Body of pancreas (tissue), 4 donors: ENCODE results near the gene NF2. TPM values are rescaled to one million over a fixed set of nuclear protein-coding genes. Genes with fewer than 3 reads are reported as not detected.

Experiments used
- ATAC-seq: fragments of 150-250 bp; one replicate; pipeline ENCODE4 v1.9.1; 2016
- DNase-seq, 4 donors: peaks; one replicate each; pipeline ENCODE4 v3.0.0-alpha.2; 2019
- H3K27ac ChIP-seq, 4 donors: fragments of 200-600 bp; sonication (generic); 1 replicate in 3 of 4; 2 replicates in 1 of 4; pipeline versions ENCODE4 v1.5.1 to v1.6.1; 2016 to 2019; ENCODE audit warnings: mild to moderate bottlenecking in 1 of 4, mixed read lengths in 1 of 4, moderate library complexity in 1 of 4
- H3K27me3 ChIP-seq, 2 donors: fragments of 200-600 bp; sonication (generic); one replicate each; pipeline ENCODE4 v1.6.0; 2016; ENCODE audit warnings: mild to moderate bottlenecking in 1 of 2
- H3K36me3 ChIP-seq, 2 donors: fragments of 200-600 bp; sonication (generic); replicated peaks in 1 of 2; 2 replicates each; pipeline ENCODE4 v1.5.1; 2016; ENCODE audit warnings: low read depth in 2 of 2; ENCODE audit not compliant: insufficient read depth in 1 of 2
- H3K4me1 ChIP-seq: fragments of 200-600 bp; sonication (generic); one replicate; pipeline ENCODE4 v1.6.0; 2016
- H3K4me3 ChIP-seq, 2 donors: fragments of 200-600 bp; sonication (generic); 1 replicate in 1 of 2; 2 replicates in 1 of 2; pipeline ENCODE4 v1.5.1; 2016 to 2019
- H3K9me3 ChIP-seq, 3 donors: fragments of 200-600 bp; sonication (generic); 1 replicate in 2 of 3; 2 replicates in 1 of 3; pipeline ENCODE4 v1.5.1; 2016
- POLR2A ChIP-seq, 3 donors: fragments of 450-650 bp; IDR thresholded peaks; one replicate each; pipeline ENCODE4 v1.6.1; 2016; ENCODE audit warnings: antibody characterized with exemption in 3 of 3, mild to moderate bottlenecking in 2 of 3
- WGBS, 2 donors: methylation state at CpG; one replicate each; pipeline ENCODE4 v1.1.5; 2017; 5-methylcytosine and 5-hydroxymethylcytosine counted together
- intact Hi-C: fragments of 100-400 bp; cut with DNase I; formaldehyde crosslinking; loops from one replicate; pipeline ENCODE4 v1.15.1; 2023
- total RNA-seq, 2 donors: library from RNA; depleted of rRNA; stranded (reverse); fragments of >200 nt; gene quantifications; one replicate each; pipeline ENCODE4 v1.1.0, GENCODE V29; 2016
- TF ChIP-seq, protein P1 (sequence below), 7 experiments: fragments of 450-650 bp in 4 of 7; fragments of 200-600 bp in 3 of 7; sonication (generic) in 3 of 7; IDR thresholded peaks; one replicate each; pipeline ENCODE4 v1.5.1; 2016 to 2019; ENCODE audit warnings: antibody characterized with exemption in 7 of 7

NF2 gene
- total RNA-seq, 2 donors from 2014 or later, result 21.4 to 26.5 TPM

DNA sequence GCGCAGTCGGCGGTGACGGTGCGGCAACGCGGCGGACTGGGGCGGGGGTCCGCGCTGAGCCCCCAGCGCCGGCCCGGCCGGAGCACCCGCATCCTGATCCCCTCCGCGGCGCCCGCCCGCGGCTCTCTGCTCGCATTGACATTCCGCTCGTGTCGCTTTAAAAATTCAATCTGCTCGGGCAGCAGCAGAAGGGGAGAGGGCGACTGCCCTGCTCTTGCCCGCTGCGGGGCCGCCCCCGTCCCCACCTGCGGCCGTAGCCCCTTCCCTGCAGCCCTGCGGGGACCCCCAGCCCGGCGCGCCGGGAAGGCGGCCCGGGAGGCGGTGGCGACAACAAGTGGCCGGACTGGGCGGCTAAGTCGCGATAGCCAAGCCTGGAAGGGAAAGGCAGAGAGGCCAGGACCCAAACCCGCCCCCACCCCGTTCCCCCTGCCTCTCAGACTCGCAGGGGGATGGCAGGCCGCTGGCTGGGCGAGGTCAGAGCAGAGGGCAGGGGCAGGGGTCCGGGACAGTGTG lies 117.4 kb downstream of the NF2 start:
- Histone ChIP-seq H3K4me1 (peaks cover 8% of the 10 kb centered on the region), H3K27ac (no peak overlapping the region), H3K36me3 (no peaks in the 10 kb centered on the region), H3K27me3 (peaks cover 0 to 12% of the 10 kb centered on the region in 2 donors), H3K4me3 (no peak overlapping the region), H3K9me3 (no peaks in the 10 kb centered on the region)
- DNase-seq (no peak), ATAC-seq (no peak)
- TF ChIP-seq POLR2A (IDR thresholded peaks at IDR 0.05), result no peak
- TF ChIP-seq, protein P1, sequence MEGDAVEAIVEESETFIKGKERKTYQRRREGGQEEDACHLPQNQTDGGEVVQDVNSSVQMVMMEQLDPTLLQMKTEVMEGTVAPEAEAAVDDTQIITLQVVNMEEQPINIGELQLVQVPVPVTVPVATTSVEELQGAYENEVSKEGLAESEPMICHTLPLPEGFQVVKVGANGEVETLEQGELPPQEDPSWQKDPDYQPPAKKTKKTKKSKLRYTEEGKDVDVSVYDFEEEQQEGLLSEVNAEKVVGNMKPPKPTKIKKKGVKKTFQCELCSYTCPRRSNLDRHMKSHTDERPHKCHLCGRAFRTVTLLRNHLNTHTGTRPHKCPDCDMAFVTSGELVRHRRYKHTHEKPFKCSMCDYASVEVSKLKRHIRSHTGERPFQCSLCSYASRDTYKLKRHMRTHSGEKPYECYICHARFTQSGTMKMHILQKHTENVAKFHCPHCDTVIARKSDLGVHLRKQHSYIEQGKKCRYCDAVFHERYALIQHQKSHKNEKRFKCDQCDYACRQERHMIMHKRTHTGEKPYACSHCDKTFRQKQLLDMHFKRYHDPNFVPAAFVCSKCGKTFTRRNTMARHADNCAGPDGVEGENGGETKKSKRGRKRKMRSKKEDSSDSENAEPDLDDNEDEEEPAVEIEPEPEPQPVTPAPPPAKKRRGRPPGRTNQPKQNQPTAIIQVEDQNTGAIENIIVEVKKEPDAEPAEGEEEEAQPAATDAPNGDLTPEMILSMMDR (IDR thresholded peaks at IDR 0.05), result no peak
- intact Hi-C loops, result no loop called here
- WGBS, 2 donors, result 6% methylated on average over 38 of the region's 53 CpGs; no CpG with 5 or more reads in 1 of the 2 donors

DNA sequence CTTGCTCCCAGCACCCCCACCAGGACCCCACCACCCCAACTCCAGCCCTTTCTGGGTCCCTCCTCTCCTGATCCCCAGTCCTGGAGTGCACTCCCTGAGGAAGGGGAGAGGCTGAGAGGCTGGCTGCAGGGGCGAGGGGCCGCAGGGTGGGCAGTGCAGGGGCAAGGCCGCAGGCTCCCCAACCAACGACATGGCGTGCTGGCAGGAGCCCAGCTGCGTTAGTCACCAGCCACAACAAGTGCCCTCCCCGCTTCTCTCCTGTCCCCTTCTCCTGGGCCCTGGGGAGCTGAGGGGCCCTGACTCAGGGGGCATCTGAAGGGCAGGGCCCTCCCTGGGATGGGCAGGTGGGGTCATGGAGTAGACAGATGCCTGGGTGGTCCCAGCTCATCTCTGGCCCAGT lies 118.7 kb downstream of the NF2 start:
- WGBS, 2 donors, result 68% methylated on average over 4 of the region's 7 CpGs; no CpG with 5 or more reads in 1 of the 2 donors
- no peak overlapping the region for H3K27ac ChIP-seq
- peaks cover 8% of the 10 kb centered on the region for H3K4me1 ChIP-seq
- H3K9me3 ChIP-seq, result no peaks in the 10 kb centered on the region
- DNase-seq (no peak), ATAC-seq (no peak)
- no peaks in the 10 kb centered on the region for H3K36me3 ChIP-seq
- H3K4me3 ChIP-seq, result no peak overlapping the region
- TF ChIP-seq POLR2A (IDR thresholded peaks at IDR 0.05), result no peak
- TF ChIP-seq, protein P1 (IDR thresholded peaks at IDR 0.05), result no peak
- intact Hi-C loops, result no loop called here
- H3K27me3 ChIP-seq, result peaks cover 0 to 12% of the 10 kb centered on the region in 2 donors

DNA sequence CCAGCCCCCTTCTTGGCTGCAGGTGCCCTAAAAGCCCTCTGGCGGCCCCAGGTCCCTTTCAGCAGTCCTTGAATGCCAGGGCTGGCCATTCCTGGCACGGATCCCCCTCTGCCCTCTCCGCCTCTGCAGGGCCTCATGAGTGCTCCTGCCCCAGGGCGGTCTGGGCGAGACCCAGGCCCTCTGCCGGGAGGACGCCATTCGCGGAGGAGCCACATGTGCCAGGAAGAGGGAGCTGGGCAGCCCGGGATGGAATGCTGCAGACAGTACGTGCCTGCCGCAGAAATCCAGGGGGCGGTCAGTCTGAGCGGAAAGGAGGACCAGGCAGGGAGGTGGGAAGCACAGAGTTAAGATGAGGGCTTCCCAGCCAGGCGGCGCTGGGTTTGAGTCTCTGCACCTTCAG lies 119.2 kb downstream of the NF2 start:
- H3K27me3 ChIP-seq, result peaks cover 0 to 12% of the 10 kb centered on the region in 2 donors
- H3K4me1 ChIP-seq, result peaks cover 8% of the 10 kb centered on the region
- no peak overlapping the region for H3K4me3 ChIP-seq
- H3K9me3 ChIP-seq, result no peaks in the 10 kb centered on the region
- 79 to 87% methylated on average over 11 to 14 of the region's 16 CpGs for WGBS, 2 donors
- intact Hi-C loops, result no loop called here
- ATAC-seq, result no peak
- DNase-seq, result no peak
- TF ChIP-seq POLR2A (IDR thresholded peaks at IDR 0.05), result no peak
- TF ChIP-seq, protein P1 (IDR thresholded peaks at IDR 0.05), result no peak
- H3K27ac ChIP-seq, result no peak overlapping the region
- no peaks in the 10 kb centered on the region for H3K36me3 ChIP-seq

DNA sequence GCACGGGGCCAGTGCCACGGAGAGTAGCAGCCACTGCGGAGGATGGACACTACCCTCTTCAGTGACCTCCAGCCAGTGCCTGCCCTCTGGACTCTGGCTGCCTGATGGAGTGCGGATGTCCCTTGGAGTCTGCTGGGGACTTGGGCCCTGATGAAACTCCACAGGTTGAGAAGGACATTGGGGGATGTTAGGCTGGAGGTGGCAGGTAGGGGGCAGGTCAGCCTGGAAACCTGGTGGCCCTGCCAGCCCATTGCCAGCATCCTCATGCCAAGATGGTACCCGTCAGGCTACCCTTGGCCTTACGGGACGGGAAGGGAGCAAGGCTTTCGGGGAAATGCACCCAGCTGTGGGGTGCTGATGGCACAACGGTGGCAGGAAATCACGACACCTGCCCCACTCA lies 120.3 kb downstream of the NF2 start:
- H3K36me3 ChIP-seq, result no peaks in the 10 kb centered on the region
- no peak for DNase-seq
- 91 to 100% methylated on average over 9 to 10 of the region's 10 CpGs for WGBS, 2 donors
- intact Hi-C loops, result no loop called here
- H3K4me1 ChIP-seq, result peaks cover 8% of the 10 kb centered on the region
- peaks cover 0 to 12% of the 10 kb centered on the region in 2 donors for H3K27me3 ChIP-seq
- H3K9me3 ChIP-seq, result no peaks in the 10 kb centered on the region
- TF ChIP-seq, protein P1 (IDR thresholded peaks at IDR 0.05), result no peak
- no peak for TF ChIP-seq POLR2A (IDR thresholded peaks at IDR 0.05)
- H3K4me3 ChIP-seq, result no peak overlapping the region
- no peak overlapping the region for H3K27ac ChIP-seq
- no peak for ATAC-seq

GRCh38 chr22:29724843-29725242 lies 121.4 kb downstream of the NF2 start:
- WGBS, 2 donors, result 69% methylated on average over 8 of the region's 8 CpGs; no CpG with 5 or more reads in 1 of the 2 donors
- H3K27ac ChIP-seq, result no peak overlapping the region
- H3K36me3 ChIP-seq, result no peaks in the 10 kb centered on the region
- intact Hi-C loops, result no loop called here
- H3K4me1 ChIP-seq, result peaks cover 8% of the 10 kb centered on the region
- H3K4me3 ChIP-seq, result no peak overlapping the region
- peaks cover 0 to 5% of the 10 kb centered on the region in 2 donors for H3K27me3 ChIP-seq
- no peaks in the 10 kb centered on the region for H3K9me3 ChIP-seq
- no peak for DNase-seq
- no peak for ATAC-seq
- TF ChIP-seq, protein P1 (IDR thresholded peaks at IDR 0.05), result no peak
- TF ChIP-seq POLR2A (IDR thresholded peaks at IDR 0.05), result no peak
